Ovary (tissue), 9 donors: ENCODE results near the gene CYP4F2. TPM values are rescaled to one million over a fixed set of nuclear protein-coding genes. Genes with fewer than 3 reads are reported as not detected.
"Not testable (repeated sequence)": the region's sequence is repeated elsewhere in the genome, so short reads cannot be mapped to it uniquely, and the experiment has no call there.

Experiments used
- DNase-seq, 5 donors: peaks; one replicate each; pipeline ENCODE4 v3.0.0-alpha.2; 2019 to 2020
- H3K27ac ChIP-seq, 2 donors: fragments of 200-600 bp; one replicate each; pipeline versions ENCODE4 v1.5.1 to v1.8.0; 2019 to 2022
- H3K27me3 ChIP-seq: fragments of 200-600 bp; one replicate; pipeline ENCODE4 v1.8.0; 2022
- H3K36me3 ChIP-seq: fragments of 200-600 bp; sonication (generic); one replicate; pipeline ENCODE4 v1.5.1; 2019
- H3K4me1 ChIP-seq: one replicate; pipeline ENCODE4 v1.8.1; 2013; ENCODE audit warnings: mild to moderate bottlenecking, moderate library complexity; ENCODE audit not compliant: insufficient read depth
- H3K4me3 ChIP-seq: fragments of 200-600 bp; sonication (generic); one replicate; pipeline ENCODE4 v1.5.1; 2017
- H3K9me3 ChIP-seq, 2 donors: fragments of 200-600 bp in 1 of 2; sonication (generic) in 1 of 2; one replicate each; pipeline versions ENCODE4 v1.5.1 to v1.8.1; 2013 to 2019; ENCODE audit warnings: mild to moderate bottlenecking in 1 of 2, moderate library complexity in 1 of 2
- CTCF ChIP-seq, 3 donors: fragments of 450-650 bp in 2 of 3; fragments of 200-600 bp in 1 of 3; IDR thresholded peaks; one replicate each; pipeline versions ENCODE4 v1.5.1 to v1.8.0; 2016 to 2022; ENCODE audit warnings: antibody characterized with exemption in 3 of 3, mild to moderate bottlenecking in 1 of 3
- EP300 ChIP-seq: sonication (generic); formaldehyde crosslinking; IDR thresholded peaks from one replicate; pipeline ENCODE4 v1.6.1; 2017; ENCODE audit warnings: antibody characterized with exemption
- POLR2A ChIP-seq: fragments of 450-650 bp; IDR thresholded peaks from one replicate; pipeline ENCODE4 v1.6.1; 2017; ENCODE audit warnings: antibody characterized with exemption, mild to moderate bottlenecking, moderate library complexity
- WGBS, 3 donors: extraction: QIAGEN DNeasy Blood & Tissue Kit in 1 of 3; methylation state at CpG; one replicate each; pipeline versions ENCODE4 v1.1.5 to v1.1.7; 2013 to 2017; 5-methylcytosine and 5-hydroxymethylcytosine counted together
- intact Hi-C, 4 donors: fragments of 100-400 bp; cut with DNase I; formaldehyde crosslinking; loops; one replicate each; pipeline versions ENCODE4 v1.11.0 to v1.15.1; 2022 to 2023
- polyA plus RNA-seq, 2 donors: library from polyadenylated mRNA; stranded (reverse); fragments of 200-250 nt in 1 of 2; fragments of 350-450 nt in 1 of 2; fragmentation: Illumina TruSeq in 1 of 2; extraction: RNeasy Lipid Tissue Mini Kit (QIAGEN cat#74804) in 1 of 2; gene quantifications; one replicate each; pipeline ENCODE4 v1.2.3, GENCODE V29; 2013 to 2014
- total RNA-seq, 7 donors: library from RNA; depleted of rRNA in 2 of 7; stranded (reverse); fragments of >200 nt in 2 of 7; fragmentation: NEBNext Ultra II Directional in 3 of 7; extraction: Animal tissue kit (Norgen Biotek cat#: 25700) in 3 of 7; gene quantifications; one replicate each; pipeline versions ENCODE4 v1.1.0 to v1.2.4, GENCODE V29; 2016 to 2023
- donor health status: DM: no; HTN: no; CAD: no; lungs with moderate emphysema.
- donor health status: DM: no; HTN: no; CAD: no.
- donor health status: Bipolar disorder and iron deficiency.
- donor health status: DM: yes; HTN: yes; CAD: no.
- donor health status: DM: no; HTN: no; CAD: no.
- donor health status: DM: yes; HTN: yes; CAD: no.

The CYP4F2 gene
- total and polyA plus RNA-seq, 9 donors: 0.75 to 1.1 TPM; not detected in 7

GRCh38 chr19:15843203-15843893 is 54.5 kb downstream of the CYP4F2 start:
- intact Hi-C loops: no loop called here

GRCh38 chr19:15841875-15842569 is 55.9 kb downstream of the CYP4F2 start:
- H3K4me3 ChIP-seq: no peak overlapping the region
- no peaks in the 10 kb centered on the region for H3K4me1 ChIP-seq
- no peaks in the 10 kb centered on the region for H3K36me3 ChIP-seq
- intact Hi-C loops: no loop called here
- H3K27me3 ChIP-seq: no peaks in the 10 kb centered on the region
- no peaks in the 10 kb centered on the region for H3K9me3 ChIP-seq
- H3K27ac ChIP-seq: no peak overlapping the region
- 46 to 57% (median 51%) methylated on average over 10 to 11 of the region's 11 CpGs for WGBS, 3 donors
- TF ChIP-seq CTCF (IDR thresholded peaks at IDR 0.05): no peak
- no peak for DNase-seq

More at GRCh38 chr19:15843203-15843893, 54.5 kb downstream of the CYP4F2 start:
- DNase-seq: no peak
- Histone ChIP-seq H3K4me3 (no peak overlapping the region), H3K36me3 (no peaks in the 10 kb centered on the region), H3K27me3 (no peaks in the 10 kb centered on the region), H3K9me3 (no peaks in the 10 kb centered on the region), H3K27ac (no peak overlapping the region), H3K4me1 (no peaks in the 10 kb centered on the region)
- WGBS, 3 donors: 51 to 63% (median 53%) methylated on average over 5 of the region's 5 CpGs
- TF ChIP-seq POLR2A (no peak), EP300 (no peak), CTCF (IDR thresholded peaks at IDR 0.05) (no peak)

GRCh38 chr19:15840833-15841232 is 57.0 kb downstream of the CYP4F2 start:
- no peak overlapping the region for H3K27ac ChIP-seq
- TF ChIP-seq CTCF (IDR thresholded peaks at IDR 0.05) (no peak), POLR2A (no peak), EP300 (no peak)
- H3K4me1 ChIP-seq: no peaks in the 10 kb centered on the region
- no peak for DNase-seq
- no peaks in the 10 kb centered on the region for H3K9me3 ChIP-seq
- no peaks in the 10 kb centered on the region for H3K27me3 ChIP-seq
- intact Hi-C loops: no loop called here
- WGBS, 3 donors: 44 to 65% (median 45%) methylated on average over 2 of the region's 2 CpGs
- no peak overlapping the region for H3K4me3 ChIP-seq
- no peaks in the 10 kb centered on the region for H3K36me3 ChIP-seq

- H3K4me3 ChIP-seq, H3K36me3 ChIP-seq, H3K27me3 ChIP-seq, DNase-seq, H3K4me1 ChIP-seq, intact Hi-C loops, H3K9me3 ChIP-seq, H3K27ac ChIP-seq: not testable (repeated sequence)
- 56 to 57% (median 56%) methylated on average over 4 of the region's 4 CpGs for WGBS, 3 donors
These were observed 58.0 kb downstream of the CYP4F2 start for GRCh38 chr19:15839888-15840287.

GRCh38 chr19:15838351-15838750 is 59.5 kb downstream of the CYP4F2 start:
- DNase-seq: no peak
- H3K9me3 ChIP-seq: no peaks in the 10 kb centered on the region
- H3K27me3 ChIP-seq: no peaks in the 10 kb centered on the region
- H3K36me3 ChIP-seq: no peaks in the 10 kb centered on the region
- WGBS, 3 donors: 92 to 96% (median 93%) methylated on average over 3 of the region's 3 CpGs
- no peaks in the 10 kb centered on the region for H3K4me1 ChIP-seq
- no peak for TF ChIP-seq CTCF (IDR thresholded peaks at IDR 0.05)
- TF ChIP-seq EP300: no peak
- no peak for TF ChIP-seq POLR2A
- intact Hi-C loops: no loop called here
- no peak overlapping the region for H3K4me3 ChIP-seq
- no peak overlapping the region for H3K27ac ChIP-seq
